ENCODE results near the gene GDF2. TPM values are rescaled to one million over a fixed set of nuclear protein-coding genes. Genes with fewer than 3 reads are reported as not detected.

Gene GDF2
- polyA plus RNA-seq, 1 donor from 2014 or later = not detected

GRCh38 chr10:47333532-47333931 is 11.3 kb downstream of the GDF2 start:
- no peaks in the 10 kb centered on the region for H3K9me3 ChIP-seq (ENCODE audit: low read length)
- no peaks in the 10 kb centered on the region for H3K36me3 ChIP-seq (ENCODE audit: insufficient read depth, low read length)
- H3K4me2 ChIP-seq (ENCODE audit: low read length) = no peak overlapping the region
- no peaks in the 10 kb centered on the region for H4K20me1 ChIP-seq (ENCODE audit: insufficient read depth)
- TF ChIP-seq CTCF (IDR thresholded peaks at IDR 0.05; ENCODE audit: poor library complexity, severe bottlenecking) (no peak), SMC3 (conservative IDR thresholded peaks at IDR 0.05; ENCODE audit: poor library complexity) (no peak), RAD21 (conservative IDR thresholded peaks at IDR 0.05) (no peak), EP300 (conservative IDR thresholded peaks at IDR 0.05; ENCODE audit: poor library complexity, severe bottlenecking) (no peak), MXI1 (conservative IDR thresholded peaks at IDR 0.05; ENCODE audit: poor library complexity, severe bottlenecking) (no peak), REST (IDR thresholded peaks at IDR 0.05; ENCODE audit: borderline replicate concordance) (no peak), EZH2 (IDR thresholded peaks at IDR 0.05; ENCODE audit: borderline replicate concordance, insufficient read depth, low read length, poor library complexity, severe bottlenecking) (no peak), TAF1 (IDR thresholded peaks at IDR 0.05; ENCODE audit: low read depth) (no peak), POLR2AphosphoS5 (IDR thresholded peaks at IDR 0.05) (no peak)
- H3K79me2 ChIP-seq (replicated peaks; ENCODE audit: insufficient read depth, low read length) = no peaks in the 10 kb centered on the region
- H3K4me3 ChIP-seq (ENCODE audit: low read length) = no peak overlapping the region
- no peaks in the 10 kb centered on the region for H3F3A ChIP-seq (ENCODE audit: insufficient read depth, low read length, poor library complexity, severe bottlenecking)
- H3K27ac ChIP-seq (ENCODE audit: low read length) = no peak overlapping the region
- no peaks in the 10 kb centered on the region for H3K9me2 ChIP-seq (ENCODE audit: insufficient read depth, low read length)
- H3K9ac ChIP-seq (ENCODE audit: low read length) = no peak overlapping the region
- H3K27me3 ChIP-seq (ENCODE audit: insufficient read depth, low read depth, low read length) = no peaks in the 10 kb centered on the region
- no peak overlapping the region for H2AFZ ChIP-seq (ENCODE audit: low read depth, low read length)

GRCh38 chr10:47334466-47335295 is 12.4 kb downstream of the GDF2 start:
- Histone ChIP-seq H3F3A (ENCODE audit: insufficient read depth, low read length, poor library complexity, severe bottlenecking) (no peaks in the 10 kb centered on the region), H3K27ac (ENCODE audit: low read length) (no peak overlapping the region), H3K27me3 (ENCODE audit: insufficient read depth, low read depth, low read length) (no peaks in the 10 kb centered on the region), H3K9ac (ENCODE audit: low read length) (no peak overlapping the region), H4K20me1 (ENCODE audit: insufficient read depth) (no peaks in the 10 kb centered on the region), H2AFZ (ENCODE audit: low read depth, low read length) (no peak overlapping the region), H3K4me2 (ENCODE audit: low read length) (no peak overlapping the region), H3K9me2 (ENCODE audit: insufficient read depth, low read length) (no peaks in the 10 kb centered on the region), H3K9me3 (ENCODE audit: low read length) (no peaks in the 10 kb centered on the region), H3K4me3 (ENCODE audit: low read length) (no peak overlapping the region), H3K36me3 (ENCODE audit: insufficient read depth, low read length) (no peaks in the 10 kb centered on the region), H3K79me2 (replicated peaks; ENCODE audit: insufficient read depth, low read length) (no peaks in the 10 kb centered on the region)
- no peak for TF ChIP-seq REST (IDR thresholded peaks at IDR 0.05; ENCODE audit: borderline replicate concordance)

Measured in neural cell (in vitro differentiated cells).